ENCODE measurements around the gene CSNK1A1. TPM values are rescaled to one million over a fixed set of nuclear protein-coding genes. Genes with fewer than 3 reads are reported as not detected.

Gene CSNK1A1
- total and polyA plus RNA-seq, 2 of the 4 experiments (the other 2 are of a cell fraction): 140 to 419 TPM

- peaks cover 0 to 22% of the 10 kb centered on the region in 2 experiments; a peak in 2 of 4 replicates for H3K79me1 ChIP-seq (ENCODE audit: low read depth in 1 of 2, low read length in 2 of 2)
- peak overlapping the region; percentile 9 for H3K23ac ChIP-seq (ENCODE audit: low read depth, low read length)
- H3K4ac ChIP-seq (ENCODE audit: low read depth, low read length): no peak overlapping the region
- no peak overlapping the region for H2AK5ac ChIP-seq (ENCODE audit: low read depth, low read length)
- no peak overlapping the region for H2BK5ac ChIP-seq (ENCODE audit: low read depth, low read length, poor library complexity, severe bottlenecking)
- H2BK15ac ChIP-seq (ENCODE audit: low read depth, low read length): no peak overlapping the region
- peaks cover 8% of the 10 kb centered on the region for H3K36me3 ChIP-seq (ENCODE audit: control insufficient read depth, insufficient read depth, low read length)
- H4K20me1 ChIP-seq (ENCODE audit: insufficient read depth, low read length): peaks cover 100% of the 10 kb centered on the region
- no peak for ATAC-seq (ENCODE audit: low read depth)
- H2AK9ac ChIP-seq (replicated peaks; ENCODE audit: low read depth, low read length, poor library complexity): no peak overlapping the region
- no peak overlapping the region for H3K56ac ChIP-seq (ENCODE audit: extremely low read depth, insufficient read depth, low read length)
- H3K9me1 ChIP-seq (ENCODE audit: insufficient read depth, low read length): peaks cover 8% of the 10 kb centered on the region
- H3K4me3 ChIP-seq (ENCODE audit: insufficient read depth, low read depth, low read length): no peak overlapping the region
- H3K4me1 ChIP-seq (ENCODE audit: control insufficient read depth, insufficient read depth, low read length): peaks cover 8% of the 10 kb centered on the region
- dilution Hi-C loops (cut with HindIII; ENCODE audit: low sequenced_read_pairs, unreplicated experiment) (no loop called here), intact Hi-C loops (cut with micrococcal nuclease) (loop anchor here (2.0 kb wide), 1 partner anchor 15 kb away; no protein-coding TSS in a partner anchor), in situ Hi-C loops (cut with MboI; ENCODE audit: low sequenced_read_pairs) (no loop called here)
- no peak overlapping the region for H4K5ac ChIP-seq (ENCODE audit: low read depth, low read length)
- no peak for DNase-seq
- no peak overlapping the region for H3K14ac ChIP-seq (replicated peaks; ENCODE audit: low read depth, low read length)
- no peak overlapping the region for H2BK120ac ChIP-seq (ENCODE audit: low read depth, low read length)
- H2BK20ac ChIP-seq (ENCODE audit: low read depth, low read length): no peak overlapping the region
- H3K9ac ChIP-seq (ENCODE audit: low read depth, low read length): no peak overlapping the region
- H4K91ac ChIP-seq (ENCODE audit: insufficient read depth, low read depth, low read length): no peak overlapping the region
- BruUV-seq (replicated peaks): no TSS peak
- POLR2A ChIA-PET (ENCODE audit: unreplicated experiment): no interaction called here
- H3K4me2 ChIP-seq (ENCODE audit: low read depth, low read length): no peak overlapping the region
- H3K9me3 ChIP-seq (ENCODE audit: control insufficient read depth, insufficient read depth, low read length): no peaks in the 10 kb centered on the region
- TF ChIP-seq BHLHE40 (IDR thresholded peaks at IDR 0.05; ENCODE audit: low read depth, low read length) (no peak), MXI1 (IDR thresholded peaks at IDR 0.05; ENCODE audit: borderline replicate concordance, low read depth, low read length) (no peak), CTCF (conservative IDR thresholded peaks at IDR 0.05; ENCODE audit: low read depth, low read length) (no peak), USF2 (IDR thresholded peaks at IDR 0.05; ENCODE audit: low read depth, low read length) (no peak)
- H3K18ac ChIP-seq (ENCODE audit: low read depth, low read length): no peak overlapping the region
- no peak overlapping the region for H4K8ac ChIP-seq (ENCODE audit: low read depth in 2 of 2, low read length in 2 of 2)
- H3K27ac ChIP-seq (ENCODE audit: insufficient read depth, low read length): no peak overlapping the region
- CTCF ChIA-PET: no interaction called here
- H3K27me3 ChIP-seq (ENCODE audit: control insufficient read depth, insufficient read depth, low read length): no peaks in the 10 kb centered on the region
- H2AFZ ChIP-seq (replicated peaks; ENCODE audit: low read length, poor library complexity): no peak overlapping the region
Observed at GRCh38 chr5:149529463-149529862, 21.8 kb downstream of the CSNK1A1 start.
